ENCODE results near the gene CCT3. TPM values are rescaled to one million over a fixed set of nuclear protein-coding genes. Genes with fewer than 3 reads are reported as not detected.

CCT3 gene
- polyA plus RNA-seq, 1 of the 3 experiments (the other 2 are of a cell fraction), result 295 TPM

DNA sequence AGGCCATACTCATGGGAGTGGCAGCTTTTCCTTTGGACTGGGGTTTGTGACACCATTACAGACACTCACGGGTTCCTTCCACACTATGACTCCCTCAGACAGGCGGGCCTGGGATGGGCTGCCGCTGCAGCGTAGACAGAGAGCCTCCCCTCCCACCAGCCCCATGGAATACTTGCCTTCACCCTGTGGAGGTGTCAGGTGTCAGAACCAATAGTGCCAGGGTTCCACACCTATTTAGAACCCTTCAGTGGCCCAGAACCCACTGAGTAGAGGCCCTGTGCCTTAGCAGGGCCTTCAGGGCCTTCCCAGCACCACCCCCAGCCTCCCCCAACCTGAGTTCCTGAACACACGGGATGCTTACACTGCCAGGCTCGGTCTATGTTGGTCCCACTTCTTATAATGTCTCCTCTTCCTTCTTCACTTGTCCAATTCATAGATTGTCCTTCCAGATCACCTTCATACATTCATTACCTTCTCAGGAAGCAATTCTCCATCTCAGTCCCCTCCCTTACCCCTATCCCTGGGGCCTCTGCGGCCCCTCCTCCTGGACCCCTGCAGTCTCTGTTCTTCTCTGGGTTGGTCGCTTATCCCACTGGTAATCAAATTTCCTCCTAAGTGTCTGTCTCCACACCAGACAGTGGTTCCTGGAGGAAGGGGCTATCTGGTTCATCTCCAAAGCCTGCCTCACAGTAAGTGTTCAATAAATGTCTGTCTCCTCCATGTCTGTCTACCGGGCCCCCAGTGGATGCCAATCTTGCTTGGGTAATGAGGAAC lies 29.5 kb upstream of the CCT3 start:
- H3K9me2 ChIP-seq, result no peaks in the 10 kb centered on the region

More for the DNA sequence above, 29.5 kb upstream of the CCT3 start:
- peaks cover 0 to 17% of the 10 kb centered on the region in 2 experiments; a peak in 1 of 4 replicates for H3K4me1 ChIP-seq (ENCODE audit: control insufficient read depth in 1 of 2, insufficient read depth in 2 of 2, low read depth in 1 of 2, low read length in 1 of 2)
- DNase-seq, result peak; percentile 61
- H3K4me2 ChIP-seq, result peak overlapping the region; percentile 21; the same call in 1 of the 2 replicates
- H3K4me3 ChIP-seq (ENCODE audit: low read depth in 2 of 2, low read length in 1 of 2), result no peak overlapping the region
- no peaks in the 10 kb centered on the region for H3K79me2 ChIP-seq (ENCODE audit: insufficient read depth)
- H3K9ac ChIP-seq, result no peak overlapping the region
- H4K20me1 ChIP-seq (ENCODE audit: insufficient read depth), result no peaks in the 10 kb centered on the region
- no peaks in the 10 kb centered on the region for H3K36me3 ChIP-seq (replicated peaks in 1 of 2; ENCODE audit: control insufficient read depth in 1 of 2, insufficient read depth in 2 of 2, low read length in 1 of 2)
- CTCF ChIA-PET, result interaction anchor here (0.6 to 11.5 kb wide), 4 partner anchors 10 to 48 kb away, joined by 3 to 117 read pairs (median 3); no protein-coding TSS in a partner anchor
- POLR2A ChIA-PET, result no interaction called here
- no peaks in the 10 kb centered on the region; the same call in 1 of the 2 replicates for H3K27me3 ChIP-seq (ENCODE audit: insufficient read depth)
- H2AFZ ChIP-seq (ENCODE audit: low read depth), result no peak overlapping the region
- peak overlapping the region in 1 of 2 experiments; percentile 64; a peak in 2 of 4 replicates for H3K27ac ChIP-seq (ENCODE audit: low read depth in 2 of 2, low read length in 1 of 2)
- H3K9me3 ChIP-seq, result no peaks in the 10 kb centered on the region
- TF ChIP-seq SMC3 (IDR thresholded peaks at IDR 0.05; ENCODE audit: low read depth, low read length), result no peak
- TF ChIP-seq, protein P1, sequence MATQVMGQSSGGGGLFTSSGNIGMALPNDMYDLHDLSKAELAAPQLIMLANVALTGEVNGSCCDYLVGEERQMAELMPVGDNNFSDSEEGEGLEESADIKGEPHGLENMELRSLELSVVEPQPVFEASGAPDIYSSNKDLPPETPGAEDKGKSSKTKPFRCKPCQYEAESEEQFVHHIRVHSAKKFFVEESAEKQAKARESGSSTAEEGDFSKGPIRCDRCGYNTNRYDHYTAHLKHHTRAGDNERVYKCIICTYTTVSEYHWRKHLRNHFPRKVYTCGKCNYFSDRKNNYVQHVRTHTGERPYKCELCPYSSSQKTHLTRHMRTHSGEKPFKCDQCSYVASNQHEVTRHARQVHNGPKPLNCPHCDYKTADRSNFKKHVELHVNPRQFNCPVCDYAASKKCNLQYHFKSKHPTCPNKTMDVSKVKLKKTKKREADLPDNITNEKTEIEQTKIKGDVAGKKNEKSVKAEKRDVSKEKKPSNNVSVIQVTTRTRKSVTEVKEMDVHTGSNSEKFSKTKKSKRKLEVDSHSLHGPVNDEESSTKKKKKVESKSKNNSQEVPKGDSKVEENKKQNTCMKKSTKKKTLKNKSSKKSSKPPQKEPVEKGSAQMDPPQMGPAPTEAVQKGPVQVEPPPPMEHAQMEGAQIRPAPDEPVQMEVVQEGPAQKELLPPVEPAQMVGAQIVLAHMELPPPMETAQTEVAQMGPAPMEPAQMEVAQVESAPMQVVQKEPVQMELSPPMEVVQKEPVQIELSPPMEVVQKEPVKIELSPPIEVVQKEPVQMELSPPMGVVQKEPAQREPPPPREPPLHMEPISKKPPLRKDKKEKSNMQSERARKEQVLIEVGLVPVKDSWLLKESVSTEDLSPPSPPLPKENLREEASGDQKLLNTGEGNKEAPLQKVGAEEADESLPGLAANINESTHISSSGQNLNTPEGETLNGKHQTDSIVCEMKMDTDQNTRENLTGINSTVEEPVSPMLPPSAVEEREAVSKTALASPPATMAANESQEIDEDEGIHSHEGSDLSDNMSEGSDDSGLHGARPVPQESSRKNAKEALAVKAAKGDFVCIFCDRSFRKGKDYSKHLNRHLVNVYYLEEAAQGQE (IDR thresholded peaks at IDR 0.05; ENCODE audit: low read depth, low read length), result no peak
- TF ChIP-seq, protein P2, sequence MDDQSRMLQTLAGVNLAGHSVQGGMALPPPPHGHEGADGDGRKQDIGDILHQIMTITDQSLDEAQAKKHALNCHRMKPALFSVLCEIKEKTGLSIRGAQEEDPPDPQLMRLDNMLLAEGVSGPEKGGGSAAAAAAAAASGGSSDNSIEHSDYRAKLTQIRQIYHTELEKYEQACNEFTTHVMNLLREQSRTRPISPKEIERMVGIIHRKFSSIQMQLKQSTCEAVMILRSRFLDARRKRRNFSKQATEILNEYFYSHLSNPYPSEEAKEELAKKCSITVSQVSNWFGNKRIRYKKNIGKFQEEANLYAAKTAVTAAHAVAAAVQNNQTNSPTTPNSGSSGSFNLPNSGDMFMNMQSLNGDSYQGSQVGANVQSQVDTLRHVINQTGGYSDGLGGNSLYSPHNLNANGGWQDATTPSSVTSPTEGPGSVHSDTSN (IDR thresholded peaks at IDR 0.05), result no peak
- TF ChIP-seq RXRA (IDR thresholded peaks at IDR 0.05; ENCODE audit: borderline replicate concordance, low read depth), result no peak
- TF ChIP-seq GABPA (IDR thresholded peaks at IDR 0.05; ENCODE audit: low read depth), result no peak
- TF ChIP-seq, protein P3, sequence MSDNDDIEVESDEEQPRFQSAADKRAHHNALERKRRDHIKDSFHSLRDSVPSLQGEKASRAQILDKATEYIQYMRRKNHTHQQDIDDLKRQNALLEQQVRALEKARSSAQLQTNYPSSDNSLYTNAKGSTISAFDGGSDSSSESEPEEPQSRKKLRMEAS (IDR thresholded peaks at IDR 0.05; ENCODE audit: low read depth), result no peak
- no peak for TF ChIP-seq TCF12 (IDR thresholded peaks at IDR 0.05)
- TF ChIP-seq FOSL2 (IDR thresholded peaks at IDR 0.05; ENCODE audit: borderline replicate concordance, low read depth), result no peak
- TF ChIP-seq RAD21 (IDR thresholded peaks at IDR 0.05; ENCODE audit: low read length), result no peak
- TF ChIP-seq ELF1 (IDR thresholded peaks at IDR 0.05), result no peak
- TF ChIP-seq RCOR1 (IDR thresholded peaks at IDR 0.05; ENCODE audit: low read length), result no peak
- TF ChIP-seq EZH2phosphoT487 (IDR thresholded peaks at IDR 0.05; ENCODE audit: borderline replicate concordance, low read depth), result no peak
- TF ChIP-seq, protein P4, sequence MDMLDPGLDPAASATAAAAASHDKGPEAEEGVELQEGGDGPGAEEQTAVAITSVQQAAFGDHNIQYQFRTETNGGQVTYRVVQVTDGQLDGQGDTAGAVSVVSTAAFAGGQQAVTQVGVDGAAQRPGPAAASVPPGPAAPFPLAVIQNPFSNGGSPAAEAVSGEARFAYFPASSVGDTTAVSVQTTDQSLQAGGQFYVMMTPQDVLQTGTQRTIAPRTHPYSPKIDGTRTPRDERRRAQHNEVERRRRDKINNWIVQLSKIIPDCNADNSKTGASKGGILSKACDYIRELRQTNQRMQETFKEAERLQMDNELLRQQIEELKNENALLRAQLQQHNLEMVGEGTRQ (IDR thresholded peaks at IDR 0.05; ENCODE audit: borderline replicate concordance, low read depth, low read length), result no peak
- TF ChIP-seq, protein P5, sequence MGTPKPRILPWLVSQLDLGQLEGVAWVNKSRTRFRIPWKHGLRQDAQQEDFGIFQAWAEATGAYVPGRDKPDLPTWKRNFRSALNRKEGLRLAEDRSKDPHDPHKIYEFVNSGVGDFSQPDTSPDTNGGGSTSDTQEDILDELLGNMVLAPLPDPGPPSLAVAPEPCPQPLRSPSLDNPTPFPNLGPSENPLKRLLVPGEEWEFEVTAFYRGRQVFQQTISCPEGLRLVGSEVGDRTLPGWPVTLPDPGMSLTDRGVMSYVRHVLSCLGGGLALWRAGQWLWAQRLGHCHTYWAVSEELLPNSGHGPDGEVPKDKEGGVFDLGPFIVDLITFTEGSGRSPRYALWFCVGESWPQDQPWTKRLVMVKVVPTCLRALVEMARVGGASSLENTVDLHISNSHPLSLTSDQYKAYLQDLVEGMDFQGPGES (IDR thresholded peaks at IDR 0.05; ENCODE audit: low read depth, low read length), result no peak
- 51% methylated on average over 7 of the region's 9 CpGs for WGBS (ENCODE audit: low lambda C conversion rate)
- no peaks in the 10 kb centered on the region for H3F3A ChIP-seq (replicated peaks; ENCODE audit: insufficient read depth)
